SK-N-MC (cell line): Measurements from ENCODE around the gene TKTL2.

Experiments used
- EZH2 ChIP-seq: fragments of 200-600 bp; sonication (generic); IDR thresholded peaks from one replicate; pipeline ENCODE4 v1.6.1; 2017; ENCODE audit warnings: antibody characterized with exemption
- POLR2AphosphoS5 ChIP-seq: IDR thresholded peaks from 2 replicates; pipeline ENCODE4 v1.6.1; 2012; ENCODE audit warnings: mild to moderate bottlenecking, low read depth, low read length, borderline replicate concordance

- TF ChIP-seq POLR2AphosphoS5, result no peak
- no peak for TF ChIP-seq EZH2
Measured at GRCh38 chr4:163448540-163449203, 24.9 kb downstream of the TKTL2 start.
